PC-9 (cell line): ENCODE data around the gene CTNNB1.

ENCODE experiments used
- CTCF ChIP-seq: fragments of 200-600 bp; sonication (generic); conservative IDR thresholded peaks from 2 replicates; pipeline ENCODE4 v1.6.1; 2017; ENCODE audit warnings: mixed run types, antibody characterized with exemption, mild to moderate bottlenecking, moderate library complexity
- EZH2 ChIP-seq: fragments of 200-600 bp; sonication (generic); IDR thresholded peaks from 2 replicates; pipeline ENCODE4 v1.8.0; 2017; ENCODE audit warnings: antibody characterized with exemption, low read depth

- TF ChIP-seq CTCF (no peak), EZH2 (no peak)
Measured at GRCh38 chr3:41250825-41251224, 51.5 kb downstream of the CTNNB1 start.
